HepG2 (cell line): Measurements from ENCODE around the gene EEFSEC. TPM values are rescaled to one million over a fixed set of nuclear protein-coding genes. Genes with fewer than 3 reads are reported as not detected.

Experiments used
- ATAC-seq: fragments of 200-7000 bp; cut with Tn5 transposase; 3 replicates; pipeline ENCODE4 v1.9.1; 2020; ENCODE audit warnings: mild to moderate bottlenecking, moderate library complexity
- BruUV-seq: library from RNA; stranded (reverse); fragments of 400-500 nt; replicated peaks from 2 replicates; lab custom pipeline; 2021; lab: Mats Ljungman, UMichigan
- CTCF ChIA-PET: fragments of 300-600 bp; formaldehyde crosslinking; extraction: SDS; loops from one replicate; lab custom pipeline; 2021; ENCODE audit warnings: low total read pairs, inconsistent platforms, low intra/inter-chr PET ratio; lab: Yijun Ruan, JAX
- POLR2A ChIA-PET: fragments of 350-600 bp; sonication (Branson Sonifier 250); formaldehyde crosslinking; loops from one replicate; lab custom pipeline; 2020; ENCODE audit warnings: antibody characterized with exemption, inconsistent platforms; lab: Yijun Ruan, JAX
- DNase-seq: peaks from one replicate; pipeline ENCODE4 v3.0.0-alpha.2; 2015; ENCODE audit warnings: low spot score
- FAIRE-seq: peaks from 3 replicates; lab custom pipeline; 2011; peaks lifted over from hg19 to GRCh38; lab: Jason Lieb, UNC
- H2AFZ ChIP-seq: one replicate; pipeline ENCODE4 v1.6.1; 2011; ENCODE audit warnings: low read length, inconsistent platforms
- H3K27ac ChIP-seq: fragments of 300-600 bp; 3 replicates; pipeline ENCODE4 v1.8.0; 2011; ENCODE audit warnings: mixed run types, mild to moderate bottlenecking, mixed read lengths, low read length, inconsistent platforms; ENCODE audit not compliant: insufficient read depth; ENCODE audit errors: extremely low read length
- H3K27me3 ChIP-seq, 2 experiments: fragments of 200-600 bp in 1 of 2; 2 replicates in 1 of 2; 3 replicates in 1 of 2; pipeline versions ENCODE4 v1.6.0 to v1.8.0; 2011; ENCODE audit warnings: low read length in 2 of 2, mild to moderate bottlenecking in 2 of 2, moderate library complexity in 2 of 2, inconsistent platforms in 1 of 2; ENCODE audit not compliant: insufficient read depth in 2 of 2, control insufficient read depth in 1 of 2
- H3K36me3 ChIP-seq, 2 experiments: fragments of 200-600 bp in 1 of 2; replicated peaks in 1 of 2; 2 replicates in 1 of 2; 3 replicates in 1 of 2; pipeline versions ENCODE4 v1.5.1 to v1.8.0; 2011; ENCODE audit warnings: low read length in 2 of 2, inconsistent platforms in 1 of 2; ENCODE audit not compliant: insufficient read depth in 2 of 2, control insufficient read depth in 1 of 2
- H3K4me1 ChIP-seq: 2 replicates; pipeline ENCODE4 v1.5.1; 2012; ENCODE audit warnings: low read length, inconsistent platforms; ENCODE audit not compliant: insufficient read depth
- H3K4me2 ChIP-seq: 2 replicates; pipeline ENCODE4 v1.6.0; 2011; ENCODE audit warnings: low read depth, low read length, inconsistent platforms
- H3K4me3 ChIP-seq, 3 experiments: fragments of 200-600 bp in 1 of 3; sonication (generic), shearing (Covaris generic) in 1 of 3; replicated peaks in 1 of 3; 2 replicates each; pipeline ENCODE4 v1.5.1; 2011 to 2016; ENCODE audit warnings: low read length in 3 of 3, inconsistent platforms in 2 of 3, low read depth in 2 of 3, mild to moderate bottlenecking in 2 of 3, control low read depth in 1 of 3, mixed read lengths in 1 of 3; ENCODE audit not compliant: insufficient read depth in 1 of 3
- H3K79me2 ChIP-seq: one replicate; pipeline ENCODE4 v1.6.1; 2011; ENCODE audit warnings: low read length, inconsistent platforms; ENCODE audit not compliant: insufficient read depth
- H3K9ac ChIP-seq: 2 replicates; pipeline ENCODE4 v1.6.0; 2011; ENCODE audit warnings: mild to moderate bottlenecking, low read depth, low read length, inconsistent platforms; ENCODE audit not compliant: insufficient read depth
- H3K9me3 ChIP-seq: 2 replicates; pipeline ENCODE4 v1.5.1; 2012; ENCODE audit warnings: mild to moderate bottlenecking, low read length
- H4K20me1 ChIP-seq: 2 replicates; pipeline ENCODE4 v1.6.0; 2011; ENCODE audit warnings: inconsistent platforms, mild to moderate bottlenecking, low read length, moderate library complexity; ENCODE audit not compliant: insufficient read depth
- HOXA3 ChIP-seq: sonication (generic); formaldehyde crosslinking; IDR thresholded peaks from 2 replicates; pipeline ENCODE4 v1.5.0; 2020; ENCODE audit warnings: missing genetic modification reagents
- LRRFIP1 ChIP-seq: sonication (generic); formaldehyde crosslinking; conservative IDR thresholded peaks from 2 replicates; pipeline ENCODE4 v1.4.0; 2020; ENCODE audit warnings: missing genetic modification reagents
- MAF1 ChIP-seq: sonication (generic); formaldehyde crosslinking; IDR thresholded peaks from 2 replicates; pipeline ENCODE4 v1.5.0; 2020; ENCODE audit warnings: missing genetic modification reagents, borderline replicate concordance
- NR2F1 ChIP-seq, 2 experiments: fragments of 450-650 bp in 1 of 2; formaldehyde crosslinking in 1 of 2; IDR thresholded peaks; 2 replicates each; pipeline versions ENCODE4 v1.5.0 to v1.6.1; 2016 to 2020; ENCODE audit warnings: mild to moderate bottlenecking in 1 of 2, missing compliant biosample characterization in 1 of 2, missing genetic modification reagents in 1 of 2, moderate library complexity in 1 of 2
- PCBP1 ChIP-seq: fragments of 200-400 bp; formaldehyde crosslinking; IDR thresholded peaks from 2 replicates; pipeline ENCODE4 v1.6.1; 2017; ENCODE audit warnings: mild to moderate bottlenecking, low read depth, low read length, borderline replicate concordance
- SCMH1 ChIP-seq: sonication (generic); formaldehyde crosslinking; IDR thresholded peaks from 2 replicates; pipeline ENCODE4 v1.9.0; 2021; ENCODE audit warnings: missing genetic modification reagents, mild to moderate bottlenecking, borderline replicate concordance
- ZBED4 ChIP-seq: sonication (generic); formaldehyde crosslinking; IDR thresholded peaks from 2 replicates; pipeline ENCODE4 v1.4.0; 2020; ENCODE audit warnings: missing genetic modification reagents, borderline replicate concordance
- ZNF710 ChIP-seq: sonication (generic); formaldehyde crosslinking; IDR thresholded peaks from 2 replicates; pipeline ENCODE4 v1.5.0; 2020; ENCODE audit warnings: mild to moderate bottlenecking, missing genetic modification reagents, borderline replicate concordance
- ZNF781 ChIP-seq: sonication (generic); formaldehyde crosslinking; IDR thresholded peaks from 2 replicates; pipeline ENCODE4 v1.5.1; 2020; ENCODE audit warnings: borderline replicate concordance, mild to moderate bottlenecking, missing genetic modification reagents; ENCODE audit errors: not compliant biosample characterization
- WGBS: methylation state at CpG from one replicate; pipeline ENCODE4 v1.1.6; 2017; ENCODE audit warnings: low lambda C conversion rate; 5-methylcytosine and 5-hydroxymethylcytosine counted together
- in situ Hi-C: cut with HindIII; loops from 2 replicates; pipeline ENCODE4 v1.10.0; 2017; ENCODE audit warnings: low pct_unique_long_range_greater_than_20kb; ENCODE audit not compliant: extremely low pct_ligation_motif_present
- intact Hi-C: fragments of 100-400 bp; cut with micrococcal nuclease; formaldehyde crosslinking; loops from one replicate; pipeline ENCODE4 v1.10.0; 2022; ENCODE audit not compliant: unreplicated experiment
- polyA plus RNA-seq, 8 experiments: library from polyadenylated mRNA; depleted of rRNA in 3 of 8; stranded (reverse) in 7 of 8; unstranded in 1 of 8; fragments of >200 nt; fragmentation: Illumina TruSeq in 4 of 8; extraction: Trizol in 4 of 8; gene quantifications; 2 replicates each; pipeline versions ENCODE4 v1.2.1 to v1.2.3, GENCODE V29; 2011 to 2016; ENCODE audit warnings: low read depth in 4 of 8, missing spikeins in 1 of 8, mixed read lengths in 1 of 8; ENCODE audit not compliant: insufficient read depth in 1 of 8
- total RNA-seq, 5 experiments: library from RNA; depleted of rRNA; stranded (reverse); fragments of >200 nt; fragmentation: Illumina TruSeq; extraction: Trizol; gene quantifications; 2 replicates each; pipeline ENCODE4 v1.2.3, GENCODE V29; 2016; ENCODE audit warnings: low read depth in 1 of 5

EEFSEC gene
- total and polyA plus RNA-seq, 2 of the 13 experiments (the other 11 are each of a cell fraction or from before 2014, with no cell fraction given) = 6.4 to 24.2 TPM

- H2AFZ ChIP-seq = no peak overlapping the region
- no TSS peak for BruUV-seq
- DNase-seq (no peak), FAIRE-seq (no peak), ATAC-seq (no peak)
- no peak overlapping the region for H3K27ac ChIP-seq
- CTCF ChIA-PET = no interaction called here
- H3K27me3 ChIP-seq = no peaks in the 10 kb centered on the region
- no peak for TF ChIP-seq PCBP1
- TF ChIP-seq ZNF781 (CRISPR knock-in tag) = no peak
- TF ChIP-seq NR2F1 (CRISPR knock-in tag; IDR thresholded peaks at IDR 0.05) = no peak
- no peak for TF ChIP-seq SCMH1 (CRISPR knock-in tag)
- TF ChIP-seq HOXA3 = no peak
- no peak for TF ChIP-seq MAF1 (CRISPR knock-in tag)
- TF ChIP-seq LRRFIP1 (CRISPR knock-in tag) = no peak
- TF ChIP-seq ZNF710 (CRISPR knock-in tag) = no peak
- no peak for TF ChIP-seq ZBED4 (CRISPR knock-in tag)
- no peak overlapping the region for H3K9ac ChIP-seq
- peaks cover 17% of the 10 kb centered on the region for H3K4me1 ChIP-seq
- WGBS = 96% methylated on average over 8 of the region's 12 CpGs
- H3K9me3 ChIP-seq = no peaks in the 10 kb centered on the region
- H3K4me2 ChIP-seq = no peak overlapping the region
- no peak overlapping the region for H3K4me3 ChIP-seq
- H3K36me3 ChIP-seq = peaks cover 0 to 1% of the 10 kb centered on the region in 2 experiments; a peak in 2 of 5 replicates
- in situ Hi-C loops (loop anchor here (10.0 kb wide), 1 partner anchor 154 kb away; no protein-coding TSS in a partner anchor), intact Hi-C loops (no loop called here)
- POLR2A ChIA-PET = no interaction called here
- H3K79me2 ChIP-seq = no peaks in the 10 kb centered on the region
- H4K20me1 ChIP-seq = no peaks in the 10 kb centered on the region
These were observed 175.5 kb downstream of the EEFSEC start for GRCh38 chr3:128328546-128329458.
